K562 (cell line): ENCODE measurements around the gene NOC4L. TPM values are rescaled to one million over a fixed set of nuclear protein-coding genes. Genes with fewer than 3 reads are reported as not detected.

Source experiments
- ATAC-seq: fragments of 200-7000 bp; cut with Tn5 transposase; 3 replicates; pipeline ENCODE4 v1.9.1; 2020; ENCODE audit warnings: moderate library complexity
- BruUV-seq: library from RNA; stranded (reverse); fragments of 400-500 nt; replicated peaks from 2 replicates; lab custom pipeline; 2021; lab: Mats Ljungman, UMichigan
- CTCF ChIA-PET: fragments of 300-600 bp; formaldehyde crosslinking; extraction: SDS; loops from one replicate; lab custom pipeline; 2021; ENCODE audit warnings: low intra/inter-chr PET ratio; lab: Yijun Ruan, JAX
- POLR2A ChIA-PET: fragments of 300-600, 350-650 bp; sonication (Branson Sonifier 250); formaldehyde crosslinking; extraction: SDS; loops from one replicate; lab custom pipeline; 2021; ENCODE audit warnings: antibody characterized with exemption, inconsistent platforms; lab: Yijun Ruan, JAX
- DNase-seq, 4 experiments: peaks; one replicate each; pipeline versions ENCODE4 v3.0.0 to v3.0.0-alpha.2; 2011 to 2018; ENCODE audit warnings: low spot score in 3 of 4, mixed read lengths in 3 of 4; ENCODE audit errors: extremely low read depth in 1 of 4
- FAIRE-seq: peaks from 2 replicates; lab custom pipeline; 2011; peaks lifted over from hg19 to GRCh38; lab: Jason Lieb, UNC
- H2AFZ ChIP-seq: 2 replicates; pipeline ENCODE4 v1.6.0; 2011; ENCODE audit warnings: low read depth, low read length, control low read depth, inconsistent platforms
- H3K27ac ChIP-seq: fragments of 200-600 bp; 3 replicates; pipeline ENCODE4 v1.8.0; 2011; ENCODE audit warnings: low read depth, mild to moderate bottlenecking, control low read depth, inconsistent platforms, low read length, moderate library complexity, mixed read lengths; ENCODE audit errors: extremely low read depth
- H3K27me3 ChIP-seq, 2 experiments: fragments of 300-600 bp in 1 of 2; 2 replicates in 1 of 2; 3 replicates in 1 of 2; pipeline versions ENCODE4 v1.6.0 to v1.8.0; 2011; ENCODE audit warnings: inconsistent platforms in 2 of 2, low read length in 2 of 2, mild to moderate bottlenecking in 1 of 2, mixed read lengths in 1 of 2, moderate library complexity in 1 of 2; ENCODE audit not compliant: control insufficient read depth in 2 of 2, insufficient read depth in 2 of 2
- H3K36me3 ChIP-seq: fragments of 300-600 bp; 3 replicates; pipeline ENCODE4 v1.8.0; 2011; ENCODE audit warnings: mild to moderate bottlenecking, low read length, inconsistent platforms; ENCODE audit not compliant: control insufficient read depth, insufficient read depth
- H3K4me1 ChIP-seq, 2 experiments: fragments of 200-600 bp in 1 of 2; replicated peaks in 1 of 2; 2 replicates in 1 of 2; 3 replicates in 1 of 2; pipeline versions ENCODE4 v1.5.1 to v1.8.0; 2011; ENCODE audit warnings: inconsistent platforms in 2 of 2, low read length in 2 of 2, mild to moderate bottlenecking in 1 of 2, mixed read lengths in 1 of 2, moderate library complexity in 1 of 2; ENCODE audit not compliant: control insufficient read depth in 2 of 2, insufficient read depth in 2 of 2
- H3K4me2 ChIP-seq: 2 replicates; pipeline ENCODE4 v1.6.1; 2011; ENCODE audit warnings: low read length, control low read depth, inconsistent platforms, mixed read lengths; ENCODE audit not compliant: insufficient read depth
- H3K4me3 ChIP-seq: fragments of 200-600 bp; sonication (generic), shearing (Covaris generic); 2 replicates; pipeline ENCODE4 v1.5.1; 2016; ENCODE audit warnings: control low read depth, inconsistent platforms
- H3K79me2 ChIP-seq: fragments of 200-600 bp; 3 replicates; pipeline ENCODE4 v1.8.0; 2011; ENCODE audit warnings: low read length, inconsistent platforms; ENCODE audit not compliant: control insufficient read depth, insufficient read depth
- H3K9ac ChIP-seq, 2 experiments: 2 replicates each; pipeline versions ENCODE4 v1.6.0 to v1.6.1; 2011; ENCODE audit warnings: low read depth in 2 of 2, low read length in 2 of 2, control low read depth in 1 of 2, inconsistent platforms in 1 of 2, mild to moderate bottlenecking in 1 of 2, mixed read lengths in 1 of 2; ENCODE audit not compliant: insufficient read depth in 1 of 2
- H3K9me1 ChIP-seq: one replicate; pipeline ENCODE4 v1.6.0; 2011; ENCODE audit warnings: inconsistent platforms, mild to moderate bottlenecking, low read length, moderate library complexity; ENCODE audit not compliant: control insufficient read depth, insufficient read depth
- H3K9me3 ChIP-seq: replicated peaks from 2 replicates; pipeline ENCODE4 v1.5.1; 2011; ENCODE audit warnings: low read depth, low read length, inconsistent platforms; ENCODE audit not compliant: control insufficient read depth, insufficient read depth
- H4K20me1 ChIP-seq: replicated peaks from 2 replicates; pipeline ENCODE4 v1.6.1; 2011; ENCODE audit warnings: low read length, inconsistent platforms, mixed read lengths; ENCODE audit not compliant: control insufficient read depth, insufficient read depth
- CTCF ChIP-seq, 3 experiments: IDR thresholded peaks in 2 of 3; conservative IDR thresholded peaks in 1 of 3; 2 replicates each; pipeline ENCODE4 v1.5.1; 2011 to 2012; ENCODE audit warnings: low read length in 3 of 3, mild to moderate bottlenecking in 3 of 3, control low read depth in 2 of 3, improper control_type of control experiment in 1 of 3, inconsistent platforms in 1 of 3, low read depth in 1 of 3, mixed read lengths in 1 of 3, moderate library complexity in 1 of 3; ENCODE audit not compliant: insufficient read depth in 2 of 3
- FOXA3 ChIP-seq, 2 experiments: fragments of 450-650 bp in 1 of 2; sonication (generic) in 1 of 2; formaldehyde crosslinking; IDR thresholded peaks in 1 of 2; conservative IDR thresholded peaks in 1 of 2; 2 replicates each; pipeline versions ENCODE4 v1.4.0 to v1.8.0; 2020 to 2022; ENCODE audit warnings: mild to moderate bottlenecking in 2 of 2, missing genetic modification reagents in 1 of 2
- POLR2G ChIP-seq: fragments of 200-400 bp; formaldehyde crosslinking; IDR thresholded peaks from 2 replicates; pipeline ENCODE4 v1.6.1; 2017; ENCODE audit warnings: low read depth, mild to moderate bottlenecking, antibody characterized with exemption, low read length, moderate library complexity
- RAD21 ChIP-seq, 2 experiments: fragments of 250-450 bp in 1 of 2; fragments of 450-650 bp in 1 of 2; sonication (Bioruptor Pico) in 1 of 2; formaldehyde crosslinking in 1 of 2; IDR thresholded peaks in 1 of 2; conservative IDR thresholded peaks in 1 of 2; 2 replicates each; pipeline versions ENCODE4 v1.4.0 to v1.8.0; 2020 to 2022; ENCODE audit warnings: mild to moderate bottlenecking in 2 of 2, moderate library complexity in 1 of 2
- SAFB ChIP-seq: fragments of 200-400 bp; formaldehyde crosslinking; IDR thresholded peaks from 2 replicates; pipeline ENCODE4 v1.6.1; 2017; ENCODE audit warnings: low read depth, low read length, borderline replicate concordance
- TFAP4 ChIP-seq: sonication (generic); formaldehyde crosslinking; IDR thresholded peaks from 2 replicates; pipeline ENCODE4 v1.8.0; 2022; ENCODE audit warnings: missing genetic modification reagents, mild to moderate bottlenecking, moderate library complexity, borderline replicate concordance
- THRA ChIP-seq: fragments of 450-650 bp; IDR thresholded peaks from 2 replicates; pipeline ENCODE4 v1.6.1; 2017; ENCODE audit warnings: mild to moderate bottlenecking, moderate library complexity
- ZBTB33 ChIP-seq: sonication (generic); formaldehyde crosslinking; IDR thresholded peaks from 2 replicates; pipeline ENCODE4 v1.8.1; 2023; ENCODE audit warnings: mild to moderate bottlenecking, missing genetic modification reagents
- ZC3H8 ChIP-seq: fragments of 450-650 bp; IDR thresholded peaks from 2 replicates; pipeline ENCODE4 v1.6.1; 2017
- ZNF263 ChIP-seq: sonication (generic); formaldehyde crosslinking; IDR thresholded peaks from 2 replicates; pipeline ENCODE4 v1.8.0; 2022; ENCODE audit warnings: mild to moderate bottlenecking, missing genetic modification reagents, borderline replicate concordance
- WGBS: fragments of 100-300 bp; shearing (Covaris generic); methylation state at CpG from one replicate; pipeline ENCODE4 v1.1.6; 2016; ENCODE audit warnings: low coverage, mixed read lengths; ENCODE audit not compliant: insufficient coverage; ENCODE audit errors: missing lambda C conversion rate; 5-methylcytosine and 5-hydroxymethylcytosine counted together
- in situ Hi-C: fragments of 300-500 bp; cut with MboI; formaldehyde crosslinking; loops from 4 replicates; pipeline ENCODE4 v1.15.0; 2018; ENCODE audit warnings: inconsistent platforms, mixed read lengths
- intact Hi-C: fragments of 100-400 bp; cut with micrococcal nuclease; formaldehyde crosslinking; loops from 2 replicates; pipeline ENCODE4 v1.14.2; 2022
- polyA plus RNA-seq, 8 experiments: library from polyadenylated mRNA; depleted of rRNA in 4 of 8; stranded (reverse) in 5 of 8; unstranded in 3 of 8; fragments of >200 nt; fragmentation: Nextera tagmentation in 2 of 8; fragmentation: Illumina TruSeq in 1 of 8; extraction: Ambion mirVana in 2 of 8; extraction: Trizol in 1 of 8; gene quantifications; 2 replicates each; pipeline versions ENCODE4 v1.2.1 to v1.2.3, GENCODE V29; 2011 to 2014; ENCODE audit warnings: inconsistent platforms in 1 of 8, missing spikeins in 1 of 8
- total RNA-seq, 7 experiments: library from RNA; depleted of rRNA in 6 of 7; stranded (reverse); fragments of >200 nt in 6 of 7; fragmentation: Illumina TruSeq in 2 of 7; extraction: Trizol in 2 of 7; gene quantifications; 2 replicates each; pipeline versions ENCODE4 v1.2.1 to v1.2.3, GENCODE V29; 2011 to 2021; ENCODE audit warnings: low replicate concordance in 1 of 7
- TF ChIP-seq, protein P1 (sequence below): sonication (generic); formaldehyde crosslinking; IDR thresholded peaks from 2 replicates; pipeline ENCODE4 v1.9.0; 2022; ENCODE audit warnings: mild to moderate bottlenecking, missing genetic modification reagents

The NOC4L gene
- total and polyA plus RNA-seq, 9 of the 15 experiments (the other 6 are each of a cell fraction or from before 2014, with no cell fraction given): 1.3 to 77.0 (median 20.0) TPM

GRCh38 chr12:132133952-132134652, 10.2 kb upstream of the NOC4L start:
- CTCF ChIA-PET: no interaction called here

More at GRCh38 chr12:132133952-132134652, 10.2 kb upstream of the NOC4L start:
- H3K9me1 ChIP-seq: no peaks in the 10 kb centered on the region
- POLR2A ChIA-PET: interaction anchor here (0.6 kb wide), 2 partner anchors 135 to 190 kb away, joined by 3 to 4 read pairs; no protein-coding TSS in a partner anchor
- H3K27me3 ChIP-seq: no peaks in the 10 kb centered on the region
- WGBS: 35% methylated on average over 22 of the region's 27 CpGs
- no peaks in the 10 kb centered on the region for H3K9me3 ChIP-seq
- peaks cover 0 to 21% of the 10 kb centered on the region in 2 experiments; a peak in 2 of 5 replicates for H3K4me1 ChIP-seq
- BruUV-seq: no TSS peak
- no peaks in the 10 kb centered on the region for H3K79me2 ChIP-seq
- H4K20me1 ChIP-seq: no peaks in the 10 kb centered on the region
- no peak overlapping the region for H3K9ac ChIP-seq
- H2AFZ ChIP-seq: no peak overlapping the region
- no peak overlapping the region for H3K4me3 ChIP-seq
- in situ Hi-C loops: no loop called here
- peaks cover 4% of the 10 kb centered on the region; the same call in 1 of the 3 replicates for H3K36me3 ChIP-seq
- ATAC-seq (peak; percentile 86), FAIRE-seq (peak; percentile 66)
- TF ChIP-seq ZNF263 (CRISPR knock-in tag) (peak; percentile 97), POLR2G (0 out of 2 replicates have a peak, but pooled peaks have one; percentile 38), FOXA3 (CRISPR knock-in tag; conservative IDR thresholded peaks at IDR 0.05 in 1 of 2, IDR thresholded peaks at IDR 0.05 in 1 of 2) (peak in 1 of 2 experiments; percentile 96; a peak in 2 of 4 replicates), SAFB (no peak), TFAP4 (CRISPR knock-in tag) (peak; percentile 77), THRA (no peak), ZC3H8 (no peak), RAD21 (CRISPR knock-in tag; conservative IDR thresholded peaks at IDR 0.05 in 1 of 2, IDR thresholded peaks at IDR 0.05 in 1 of 2) (peak in 1 of 2 experiments; percentile 16; a peak in 1 of 4 replicates), CTCF (IDR thresholded peaks at IDR 0.05 in 2 of 3, conservative IDR thresholded peaks at IDR 0.05 in 1 of 3; ENCODE audit: insufficient read depth in 2 of 3, low read depth in 1 of 3, low read length in 3 of 3) (peak; percentile 31 to 43 (median 32); a peak in 4 of 6 replicates), ZBTB33 (CRISPR knock-in tag) (peak; percentile 73; the same call in 1 of the 2 replicates)
- TF ChIP-seq, protein P1, sequence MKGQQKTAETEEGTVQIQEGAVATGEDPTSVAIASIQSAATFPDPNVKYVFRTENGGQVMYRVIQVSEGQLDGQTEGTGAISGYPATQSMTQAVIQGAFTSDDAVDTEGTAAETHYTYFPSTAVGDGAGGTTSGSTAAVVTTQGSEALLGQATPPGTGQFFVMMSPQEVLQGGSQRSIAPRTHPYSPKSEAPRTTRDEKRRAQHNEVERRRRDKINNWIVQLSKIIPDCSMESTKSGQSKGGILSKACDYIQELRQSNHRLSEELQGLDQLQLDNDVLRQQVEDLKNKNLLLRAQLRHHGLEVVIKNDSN (CRISPR knock-in tag): peak; percentile 30; the same call in 1 of the 2 replicates
- TF ChIP-seq, all 486 proteins: peak for 8
- peak in 3 of 4 experiments; percentile 36 to 50 (median 40) for DNase-seq
- H3K4me2 ChIP-seq: no peak overlapping the region
- peak overlapping the region; percentile 41; the same call in 1 of the 3 replicates for H3K27ac ChIP-seq
- intact Hi-C loops: no loop called here
